Kidney (tissue), 14 donors: Measurements from ENCODE around the gene HOXA9. TPM values are rescaled to one million over a fixed set of nuclear protein-coding genes. Genes with fewer than 3 reads are reported as not detected.
A peak's percentile ranks its signal among the peaks of the same experiment; 100 is the strongest.

Source experiments
- DNase-seq, 5 donors: peaks; one replicate each; pipeline ENCODE4 v3.0.0-alpha.2; 2013 to 2020
- FAIRE-seq: peaks from 2 replicates; lab custom pipeline; 2012; peaks lifted over from hg19 to GRCh38; lab: Jason Lieb, UNC
- H3K27ac ChIP-seq, 2 donors: one replicate each; pipeline ENCODE4 v1.7.0; 2013; ENCODE audit warnings: low read depth in 2 of 2, low read length in 2 of 2, inconsistent platforms in 1 of 2
- H3K27me3 ChIP-seq: one replicate; pipeline ENCODE4 v1.7.1; 2013; ENCODE audit warnings: low read length, inconsistent platforms; ENCODE audit not compliant: control insufficient read depth, insufficient read depth
- H3K36me3 ChIP-seq, 3 donors: one replicate each; pipeline versions ENCODE4 v1.7.0 to v1.7.1; 2013; ENCODE audit warnings: low read length in 3 of 3, control low read depth in 1 of 3, inconsistent platforms in 1 of 3; ENCODE audit not compliant: insufficient read depth in 3 of 3, control insufficient read depth in 2 of 3
- H3K4me1 ChIP-seq, 3 donors: one replicate each; pipeline versions ENCODE4 v1.7.0 to v1.7.1; 2013; ENCODE audit warnings: low read length in 3 of 3, inconsistent platforms in 1 of 3, low read depth in 1 of 3; ENCODE audit not compliant: control insufficient read depth in 2 of 3, insufficient read depth in 2 of 3
- H3K4me3 ChIP-seq, 3 donors: one replicate each; pipeline versions ENCODE4 v1.7.0 to v1.8.1; 2013; ENCODE audit warnings: low read length in 3 of 3, control low read depth in 1 of 3, inconsistent platforms in 1 of 3
- H3K9ac ChIP-seq, 3 donors: one replicate each; pipeline versions ENCODE4 v1.7.0 to v1.7.1; 2013; ENCODE audit warnings: low read length in 3 of 3, control low read depth in 1 of 3, inconsistent platforms in 1 of 3
- H3K9me3 ChIP-seq, 3 donors: one replicate each; pipeline versions ENCODE4 v1.7.0 to v1.7.1; 2013; ENCODE audit warnings: low read length in 3 of 3, control low read depth in 1 of 3, inconsistent platforms in 1 of 3; ENCODE audit not compliant: control insufficient read depth in 2 of 3, insufficient read depth in 1 of 3
- intact Hi-C: fragments of 100-400 bp; cut with DNase I; formaldehyde crosslinking; loops from one replicate; pipeline ENCODE4 v1.11.1; 2022
- polyA plus RNA-seq: library from polyadenylated mRNA; stranded (reverse); fragments of 350-450 nt; fragmentation: Illumina TruSeq; extraction: RNeasy Lipid Tissue Mini Kit (QIAGEN cat#74804); gene quantifications from one replicate; pipeline ENCODE4 v1.2.3, GENCODE V29; 2014; ENCODE audit warnings: low read depth, low replicate concordance; ENCODE audit not compliant: insufficient read depth
- total RNA-seq: library from RNA; stranded (reverse); fragmentation: NEBNext Ultra II Directional; extraction: Animal tissue kit (Norgen Biotek cat#: 25700); gene quantifications from one replicate; pipeline ENCODE4 v1.2.1, GENCODE V29; 2021
- TF ChIP-seq, protein P1 (sequence below): IDR thresholded peaks from 3 replicates; pipeline ENCODE4 v1.5.1; 2012; ENCODE audit warnings: mild to moderate bottlenecking, moderate library complexity, borderline replicate concordance; ENCODE audit not compliant: insufficient read depth; ENCODE audit errors: extremely low read depth
- donor health status: control.
- donor health status: control.
- donor health status: control.
- donor health status: control.
- donor health status: control.
- donor health status: DM: yes; HTN: yes; CAD: no.
- donor health status: Normal renal cell carcinoma (clear cell type).

Gene HOXA9
- total and polyA plus RNA-seq, 2 donors from 2014 or later, result 36.7 to 36.8 TPM

DNA sequence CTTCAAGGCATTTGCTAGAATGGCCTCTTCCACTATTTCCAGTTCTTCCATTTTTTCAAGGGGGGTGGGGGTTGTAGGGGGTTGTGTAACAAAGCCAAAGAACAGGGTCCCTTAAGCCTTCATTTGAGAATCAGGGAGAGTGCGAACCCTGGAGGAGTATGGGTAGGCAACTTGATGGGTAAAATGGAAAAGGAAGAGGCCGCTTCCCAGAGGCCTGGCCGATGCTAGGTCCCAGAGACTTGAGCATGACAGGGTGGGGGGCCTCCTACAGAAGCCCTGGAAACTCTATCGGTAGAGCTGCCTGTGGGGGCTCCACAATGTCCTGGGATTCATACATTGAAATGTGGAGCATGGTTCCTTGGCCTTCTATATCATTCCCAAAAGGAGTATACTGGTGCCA, 43.7 kb upstream of the HOXA9 start:
- Histone ChIP-seq H3K36me3 (no peaks in the 10 kb centered on the region), H3K4me3 (no peak overlapping the region), H3K4me1 (peaks cover 0 to 6% (median 2%) of the 10 kb centered on the region in 3 donors), H3K27me3 (peaks cover 82% of the 10 kb centered on the region), H3K9ac (no peak overlapping the region), H3K27ac (no peak overlapping the region), H3K9me3 (peaks cover 0 to 4% (median 0%) of the 10 kb centered on the region in 3 donors)
- TF ChIP-seq, protein P1, sequence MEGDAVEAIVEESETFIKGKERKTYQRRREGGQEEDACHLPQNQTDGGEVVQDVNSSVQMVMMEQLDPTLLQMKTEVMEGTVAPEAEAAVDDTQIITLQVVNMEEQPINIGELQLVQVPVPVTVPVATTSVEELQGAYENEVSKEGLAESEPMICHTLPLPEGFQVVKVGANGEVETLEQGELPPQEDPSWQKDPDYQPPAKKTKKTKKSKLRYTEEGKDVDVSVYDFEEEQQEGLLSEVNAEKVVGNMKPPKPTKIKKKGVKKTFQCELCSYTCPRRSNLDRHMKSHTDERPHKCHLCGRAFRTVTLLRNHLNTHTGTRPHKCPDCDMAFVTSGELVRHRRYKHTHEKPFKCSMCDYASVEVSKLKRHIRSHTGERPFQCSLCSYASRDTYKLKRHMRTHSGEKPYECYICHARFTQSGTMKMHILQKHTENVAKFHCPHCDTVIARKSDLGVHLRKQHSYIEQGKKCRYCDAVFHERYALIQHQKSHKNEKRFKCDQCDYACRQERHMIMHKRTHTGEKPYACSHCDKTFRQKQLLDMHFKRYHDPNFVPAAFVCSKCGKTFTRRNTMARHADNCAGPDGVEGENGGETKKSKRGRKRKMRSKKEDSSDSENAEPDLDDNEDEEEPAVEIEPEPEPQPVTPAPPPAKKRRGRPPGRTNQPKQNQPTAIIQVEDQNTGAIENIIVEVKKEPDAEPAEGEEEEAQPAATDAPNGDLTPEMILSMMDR, result no peak
- no peak for FAIRE-seq
- DNase-seq, result no peak
- intact Hi-C loops, result loop anchor here (10.0 kb wide), 1 partner anchor 366 kb away; no protein-coding TSS in a partner anchor

DNA sequence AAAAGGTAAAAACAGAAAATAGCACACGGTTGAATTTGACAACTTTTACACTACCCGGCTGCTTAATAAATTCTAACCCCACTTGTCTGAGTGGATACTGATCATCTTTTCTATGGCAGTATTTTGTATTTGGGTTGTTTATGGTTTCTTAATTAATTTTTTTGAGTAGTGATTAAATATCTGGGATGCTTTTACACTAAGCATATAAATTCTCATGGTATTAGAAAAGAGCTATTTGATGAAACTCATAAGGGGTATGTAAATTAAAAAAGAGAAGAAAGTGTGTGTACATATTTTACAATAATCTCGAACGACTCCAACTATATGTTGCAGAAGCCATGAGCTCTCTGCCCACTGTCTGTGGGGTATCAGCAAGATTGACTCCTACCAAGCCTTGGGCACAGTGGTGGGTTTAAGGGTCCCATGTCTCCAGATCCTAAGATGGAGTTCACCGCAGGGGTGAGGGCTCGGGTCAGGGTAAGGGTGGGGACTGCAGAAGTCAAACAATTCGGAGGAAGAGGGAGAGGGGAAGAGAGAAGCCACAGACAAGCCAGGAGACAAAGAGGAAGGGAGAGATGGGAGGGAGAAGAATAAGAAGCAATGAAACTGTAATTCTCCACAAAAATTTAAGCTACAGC, 42.1 kb upstream of the HOXA9 start:
- TF ChIP-seq, protein P1, result no peak
- intact Hi-C loops, result loop anchor here (10.0 kb wide), 1 partner anchor 367 kb away; no protein-coding TSS in a partner anchor
- Histone ChIP-seq H3K9ac (no peak overlapping the region), H3K27ac (no peak overlapping the region), H3K4me1 (peaks cover 0 to 6% (median 2%) of the 10 kb centered on the region in 3 donors), H3K27me3 (peaks cover 85% of the 10 kb centered on the region), H3K36me3 (no peaks in the 10 kb centered on the region), H3K4me3 (no peak overlapping the region), H3K9me3 (peaks cover 0 to 4% (median 0%) of the 10 kb centered on the region in 3 donors)
- DNase-seq (no peak), FAIRE-seq (no peak)

DNA sequence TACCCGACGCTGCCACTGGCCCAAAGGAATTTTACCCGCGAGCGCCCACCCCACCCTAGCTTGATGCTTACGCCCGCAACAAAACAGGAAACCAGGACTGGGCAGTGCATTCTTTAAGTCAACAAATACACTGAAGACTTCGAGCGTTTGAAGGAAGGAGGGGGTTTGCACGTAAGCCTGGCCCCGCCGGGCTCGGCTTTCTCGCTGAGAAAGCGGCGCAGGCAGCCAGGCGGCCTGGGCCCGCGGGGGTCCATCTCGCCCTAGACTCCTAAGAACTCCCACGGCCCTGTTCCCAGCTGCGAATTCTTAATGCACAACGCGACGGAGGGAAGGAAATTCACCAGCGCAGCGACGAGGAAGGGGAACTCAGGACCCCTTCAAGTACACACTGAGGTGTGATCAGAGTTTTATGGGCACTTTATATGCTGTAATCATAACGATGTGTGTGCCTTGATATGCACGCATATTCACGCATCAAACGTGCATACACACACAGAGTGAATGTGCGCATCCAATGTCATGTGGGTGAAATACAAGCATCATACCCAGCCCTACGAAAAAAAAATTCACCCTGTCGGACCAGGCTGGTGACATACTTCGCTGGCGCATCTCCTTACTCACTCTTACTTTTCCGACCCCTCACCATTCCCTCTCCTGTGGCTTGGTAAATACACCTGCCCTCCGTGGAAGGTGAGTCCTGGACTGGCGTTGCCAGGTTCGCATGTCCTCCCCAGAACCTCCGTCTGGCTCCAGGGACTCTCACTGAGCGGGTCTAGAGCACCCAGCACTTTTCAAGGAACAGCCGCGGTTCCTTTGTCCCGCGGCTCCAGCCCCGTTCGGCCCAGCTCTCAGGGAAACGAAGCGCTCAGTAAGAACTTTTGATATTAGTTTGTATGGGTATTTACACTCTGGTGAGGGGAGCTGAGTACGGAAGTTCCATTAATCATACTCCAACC, 40.3 kb upstream of the HOXA9 start:
- peak in 2 of 5 donors; percentile 36 to 59 for DNase-seq
- FAIRE-seq, result no peak
- intact Hi-C loops, result loop anchor here (10.0 kb wide), 1 partner anchor 369 kb away; no protein-coding TSS in a partner anchor

More for the DNA sequence above, 40.3 kb upstream of the HOXA9 start:
- no peak overlapping the region for H3K9ac ChIP-seq
- H3K36me3 ChIP-seq, result no peaks in the 10 kb centered on the region
- H3K9me3 ChIP-seq, result peaks cover 0 to 4% (median 0%) of the 10 kb centered on the region in 3 donors
- TF ChIP-seq, protein P1, result no peak
- H3K27me3 ChIP-seq, result peaks cover 86% of the 10 kb centered on the region
- H3K4me1 ChIP-seq, result peaks cover 0 to 5% (median 3%) of the 10 kb centered on the region in 3 donors
- H3K27ac ChIP-seq, result no peak overlapping the region
- no peak overlapping the region for H3K4me3 ChIP-seq
